GM12878 (cell line): ENCODE results near the gene BCL2L13. TPM values are rescaled to one million over a fixed set of nuclear protein-coding genes. Genes with fewer than 3 reads are reported as not detected.
A peak's percentile ranks its signal among the peaks of the same experiment; 100 is the strongest.

Source experiments
- ATF3 ChIP-seq: IDR thresholded peaks from 2 replicates; pipeline ENCODE4 v1.6.1; 2011; ENCODE audit warnings: low read depth, mild to moderate bottlenecking, low read length, moderate library complexity, borderline replicate concordance; ENCODE audit errors: extremely low read depth
- BMI1 ChIP-seq: fragments of 450-650 bp; IDR thresholded peaks from 2 replicates; pipeline ENCODE4 v1.6.1; 2016; ENCODE audit warnings: mild to moderate bottlenecking, moderate library complexity, borderline replicate concordance
- HSF1 ChIP-seq: fragments of 150-350 bp; IDR thresholded peaks from 2 replicates; pipeline ENCODE4 v1.6.1; 2014; ENCODE audit warnings: mild to moderate bottlenecking, low read depth, low read length
- JUND ChIP-seq: IDR thresholded peaks from 2 replicates; pipeline ENCODE4 v1.6.1; 2012; ENCODE audit warnings: low read depth, mild to moderate bottlenecking, low read length, improper control_type of control experiment, moderate library complexity
- KDM1A ChIP-seq: fragments of 200-600 bp; sonication (generic); IDR thresholded peaks from 2 replicates; pipeline ENCODE4 v1.6.1; 2016; ENCODE audit warnings: borderline replicate concordance
- MXI1 ChIP-seq: fragments of 150-350 bp; IDR thresholded peaks from 2 replicates; pipeline ENCODE4 v1.6.1; 2011; ENCODE audit warnings: low read depth, mild to moderate bottlenecking, inconsistent platforms, low read length, improper control_type of control experiment
- NFIC ChIP-seq: IDR thresholded peaks from 2 replicates; pipeline ENCODE4 v1.6.1; 2012; ENCODE audit warnings: low read depth, mild to moderate bottlenecking, inconsistent platforms, low read length, moderate library complexity
- NR2C2 ChIP-seq: IDR thresholded peaks from 2 replicates; pipeline ENCODE4 v1.6.1; 2011; ENCODE audit warnings: borderline replicate concordance, low read depth; ENCODE audit not compliant: control insufficient read depth, insufficient read length
- PML ChIP-seq: IDR thresholded peaks from 2 replicates; pipeline ENCODE4 v1.6.1; 2012; ENCODE audit warnings: low read length, inconsistent platforms
- ZBTB11 ChIP-seq: fragments of 450-650 bp; formaldehyde crosslinking; IDR thresholded peaks from 2 replicates; pipeline ENCODE4 v1.5.0; 2022; ENCODE audit warnings: mild to moderate bottlenecking, missing genetic modification characterization
- ZSCAN29 ChIP-seq: fragments of 450-650 bp; IDR thresholded peaks from 2 replicates; pipeline ENCODE4 v1.6.1; 2017; ENCODE audit warnings: mild to moderate bottlenecking, moderate library complexity
- polyA plus RNA-seq, 11 experiments: library from polyadenylated mRNA; depleted of rRNA in 4 of 11; unstranded in 6 of 11; stranded (reverse) in 5 of 11; fragments of >200 nt; fragmentation: Nextera tagmentation in 4 of 11; fragmentation: Illumina TruSeq in 1 of 11; extraction: Ambion mirVana in 4 of 11; extraction: Trizol in 1 of 11; gene quantifications; 1 replicate in 1 of 11; 2 replicates in 10 of 11; pipeline versions ENCODE4 v1.2.1 to v1.2.3, GENCODE V29; 2011 to 2016; ENCODE audit warnings: inconsistent platforms in 2 of 11, missing spikeins in 2 of 11, low read depth in 1 of 11
- total RNA-seq, 4 experiments: library from RNA; depleted of rRNA in 3 of 4; stranded (reverse); fragments of >200 nt in 3 of 4; fragmentation: Illumina TruSeq in 1 of 4; extraction: Trizol in 1 of 4; gene quantifications; 2 replicates each; pipeline versions ENCODE4 v1.2.1 to v1.2.3, GENCODE V29; 2013 to 2021
- TF ChIP-seq, protein P1 (sequence below): fragments of 450-650 bp; IDR thresholded peaks from 2 replicates; pipeline ENCODE4 v1.6.1; 2018; ENCODE audit warnings: borderline replicate concordance, mild to moderate bottlenecking; ENCODE audit not compliant: partially characterized antibody
- TF ChIP-seq, protein P2 (sequence below): IDR thresholded peaks from 2 replicates; pipeline ENCODE4 v1.6.1; 2011; ENCODE audit warnings: borderline replicate concordance, low read depth, mild to moderate bottlenecking, moderate library complexity, mixed read lengths, low read length; ENCODE audit not compliant: insufficient read depth; ENCODE audit errors: extremely low read length
- TF ChIP-seq, protein P3 (sequence below): fragments of 450-650 bp; IDR thresholded peaks from 2 replicates; pipeline ENCODE4 v1.6.1; 2017; ENCODE audit warnings: low read depth, mild to moderate bottlenecking, moderate library complexity

The BCL2L13 gene
- total and polyA plus RNA-seq, 10 of the 15 experiments (the other 5 are each of a cell fraction or from before 2014, with no cell fraction given) = 18.6 to 30.6 (median 28.2) TPM

GRCh38 chr22:17767233-17768065 is 128.9 kb downstream of the BCL2L13 start (continued):
- TF ChIP-seq, protein P1, sequence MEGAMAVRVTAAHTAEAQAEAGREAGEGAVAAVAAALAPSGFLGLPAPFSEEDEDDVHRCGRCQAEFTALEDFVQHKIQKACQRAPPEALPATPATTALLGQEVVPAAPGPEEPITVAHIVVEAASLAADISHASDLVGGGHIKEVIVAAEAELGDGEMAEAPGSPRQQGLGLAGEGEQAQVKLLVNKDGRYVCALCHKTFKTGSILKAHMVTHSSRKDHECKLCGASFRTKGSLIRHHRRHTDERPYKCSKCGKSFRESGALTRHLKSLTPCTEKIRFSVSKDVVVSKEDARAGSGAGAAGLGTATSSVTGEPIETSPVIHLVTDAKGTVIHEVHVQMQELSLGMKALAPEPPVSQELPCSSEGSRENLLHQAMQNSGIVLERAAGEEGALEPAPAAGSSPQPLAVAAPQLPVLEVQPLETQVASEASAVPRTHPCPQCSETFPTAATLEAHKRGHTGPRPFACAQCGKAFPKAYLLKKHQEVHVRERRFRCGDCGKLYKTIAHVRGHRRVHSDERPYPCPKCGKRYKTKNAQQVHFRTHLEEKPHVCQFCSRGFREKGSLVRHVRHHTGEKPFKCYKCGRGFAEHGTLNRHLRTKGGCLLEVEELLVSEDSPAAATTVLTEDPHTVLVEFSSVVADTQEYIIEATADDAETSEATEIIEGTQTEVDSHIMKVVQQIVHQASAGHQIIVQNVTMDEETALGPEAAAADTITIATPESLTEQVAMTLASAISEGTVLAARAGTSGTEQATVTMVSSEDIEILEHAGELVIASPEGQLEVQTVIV = no peak
- 0 out of 2 replicates have a peak, but pooled peaks have one; percentile 31 for TF ChIP-seq PML
- peak; percentile 48; the same call in 1 of the 2 replicates for TF ChIP-seq BMI1
- TF ChIP-seq, protein P2, sequence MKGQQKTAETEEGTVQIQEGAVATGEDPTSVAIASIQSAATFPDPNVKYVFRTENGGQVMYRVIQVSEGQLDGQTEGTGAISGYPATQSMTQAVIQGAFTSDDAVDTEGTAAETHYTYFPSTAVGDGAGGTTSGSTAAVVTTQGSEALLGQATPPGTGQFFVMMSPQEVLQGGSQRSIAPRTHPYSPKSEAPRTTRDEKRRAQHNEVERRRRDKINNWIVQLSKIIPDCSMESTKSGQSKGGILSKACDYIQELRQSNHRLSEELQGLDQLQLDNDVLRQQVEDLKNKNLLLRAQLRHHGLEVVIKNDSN = no peak
- TF ChIP-seq KDM1A = no peak
- TF ChIP-seq MXI1 = no peak
- TF ChIP-seq NFIC = peak; percentile 83
- TF ChIP-seq JUND = peak; percentile 64; the same call in 1 of the 2 replicates
- no peak for TF ChIP-seq ATF3
- no peak for TF ChIP-seq ZBTB11
- TF ChIP-seq NR2C2 = no peak
- no peak for TF ChIP-seq ZSCAN29
- no peak for TF ChIP-seq HSF1
- TF ChIP-seq, protein P3, sequence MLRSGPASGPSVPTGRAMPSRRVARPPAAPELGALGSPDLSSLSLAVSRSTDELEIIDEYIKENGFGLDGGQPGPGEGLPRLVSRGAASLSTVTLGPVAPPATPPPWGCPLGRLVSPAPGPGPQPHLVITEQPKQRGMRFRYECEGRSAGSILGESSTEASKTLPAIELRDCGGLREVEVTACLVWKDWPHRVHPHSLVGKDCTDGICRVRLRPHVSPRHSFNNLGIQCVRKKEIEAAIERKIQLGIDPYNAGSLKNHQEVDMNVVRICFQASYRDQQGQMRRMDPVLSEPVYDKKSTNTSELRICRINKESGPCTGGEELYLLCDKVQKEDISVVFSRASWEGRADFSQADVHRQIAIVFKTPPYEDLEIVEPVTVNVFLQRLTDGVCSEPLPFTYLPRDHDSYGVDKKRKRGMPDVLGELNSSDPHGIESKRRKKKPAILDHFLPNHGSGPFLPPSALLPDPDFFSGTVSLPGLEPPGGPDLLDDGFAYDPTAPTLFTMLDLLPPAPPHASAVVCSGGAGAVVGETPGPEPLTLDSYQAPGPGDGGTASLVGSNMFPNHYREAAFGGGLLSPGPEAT = peak; percentile 56; the same call in 1 of the 2 replicates
